Duodenal mucosa (tissue), 2 donors: ENCODE results near the gene FANCG.

Experiments
- H3K27ac ChIP-seq: one replicate; pipeline ENCODE4 v1.7.0; 2013; ENCODE audit warnings: low read depth, low read length
- H3K27me3 ChIP-seq, 2 donors: one replicate each; pipeline ENCODE4 v1.7.0; 2013; ENCODE audit warnings: low read length in 2 of 2, control low read depth in 1 of 2; ENCODE audit not compliant: insufficient read depth in 2 of 2, control insufficient read depth in 1 of 2
- H3K36me3 ChIP-seq, 2 donors: one replicate each; pipeline ENCODE4 v1.7.0; 2013; ENCODE audit warnings: low read length in 2 of 2, control low read depth in 1 of 2; ENCODE audit not compliant: insufficient read depth in 2 of 2, control insufficient read depth in 1 of 2
- H3K4me1 ChIP-seq, 2 donors: one replicate each; pipeline ENCODE4 v1.7.0; 2013; ENCODE audit warnings: low read length in 2 of 2, control low read depth in 1 of 2; ENCODE audit not compliant: insufficient read depth in 2 of 2, control insufficient read depth in 1 of 2
- H3K4me3 ChIP-seq, 2 donors: one replicate each; pipeline ENCODE4 v1.7.0; 2013; ENCODE audit warnings: low read length in 2 of 2, low read depth in 1 of 2
- H3K9ac ChIP-seq, 2 donors: one replicate each; pipeline ENCODE4 v1.7.0; 2013; ENCODE audit warnings: low read length in 2 of 2, low read depth in 1 of 2
- H3K9me3 ChIP-seq, 2 donors: one replicate each; pipeline ENCODE4 v1.7.0; 2013; ENCODE audit warnings: low read length in 2 of 2, control low read depth in 1 of 2; ENCODE audit not compliant: control insufficient read depth in 1 of 2

Gene FANCG

DNA sequence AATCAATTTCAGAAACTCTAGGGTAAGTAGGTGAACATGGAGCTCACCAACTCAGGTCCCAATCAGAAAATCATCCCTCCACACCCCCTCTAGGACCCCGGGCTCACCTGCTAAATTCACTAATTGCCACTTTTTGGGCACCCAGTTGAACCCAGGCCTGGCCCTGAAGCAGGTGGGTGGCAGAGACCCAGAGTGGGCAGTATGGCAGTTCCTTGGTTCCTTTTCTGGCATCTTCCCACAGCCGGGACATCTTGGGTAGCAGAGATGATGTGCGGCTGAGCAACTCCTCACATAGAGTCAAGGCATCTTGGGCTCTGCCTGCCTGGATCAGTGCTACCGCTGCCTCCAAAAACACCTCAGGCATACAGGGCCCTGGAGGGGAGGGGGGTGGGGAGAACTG lies 4.4 kb downstream of the FANCG start:
- Histone ChIP-seq H3K27me3 (no peaks in the 10 kb centered on the region), H3K9me3 (no peaks in the 10 kb centered on the region), H3K4me1 (peaks cover 20 to 34% of the 10 kb centered on the region in 2 donors), H3K9ac (no peak overlapping the region), H3K4me3 (no peak overlapping the region), H3K36me3 (peaks cover 0 to 23% of the 10 kb centered on the region in 2 donors), H3K27ac (no peak overlapping the region)

DNA sequence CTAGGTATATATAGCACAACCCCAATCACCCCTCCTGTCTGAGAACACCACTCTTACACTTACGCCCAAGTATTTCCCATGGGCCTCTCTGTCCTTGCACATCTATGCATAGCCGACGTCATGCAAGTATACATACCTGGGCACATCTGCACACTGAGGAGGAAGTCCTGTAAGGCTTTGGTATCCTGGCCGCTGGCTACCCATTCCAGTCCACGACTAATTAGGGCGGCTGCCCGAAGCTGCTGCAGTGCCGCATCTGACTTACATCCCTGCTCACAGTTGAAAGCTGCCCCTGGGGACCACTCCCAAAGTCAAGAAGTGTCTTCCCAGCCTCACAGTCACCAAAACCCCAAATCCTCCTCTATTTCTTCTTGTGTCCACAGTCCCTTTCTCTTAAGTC lies 5.0 kb downstream of the FANCG start:
- Histone ChIP-seq H3K4me1 (peaks cover 24 to 38% of the 10 kb centered on the region in 2 donors), H3K9me3 (no peaks in the 10 kb centered on the region), H3K9ac (no peak overlapping the region), H3K27me3 (no peaks in the 10 kb centered on the region), H3K27ac (no peak overlapping the region), H3K36me3 (peaks cover 4 to 23% of the 10 kb centered on the region in 2 donors), H3K4me3 (no peak overlapping the region)

DNA sequence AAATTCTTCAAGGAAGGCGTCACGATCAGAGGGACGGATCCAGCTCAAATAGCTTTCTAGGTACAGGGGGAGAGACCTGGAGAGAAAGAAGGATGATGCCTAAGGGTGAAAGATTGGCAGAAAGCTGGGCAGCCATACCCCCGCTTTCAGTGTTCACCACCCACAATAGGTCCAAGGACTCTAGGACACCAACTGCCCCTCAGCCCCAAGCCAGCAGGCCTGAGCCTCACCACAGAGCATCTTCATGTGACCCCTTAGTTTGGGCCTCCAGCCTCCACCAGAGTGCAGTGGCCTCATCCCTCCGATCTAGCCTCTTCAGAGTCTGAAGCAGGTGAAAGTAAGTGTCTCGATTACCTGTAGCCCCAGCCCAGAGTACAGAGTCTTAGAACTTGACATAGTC lies 5.6 kb downstream of the FANCG start:
- Histone ChIP-seq H3K27me3 (no peaks in the 10 kb centered on the region), H3K4me3 (no peak overlapping the region), H3K36me3 (peaks cover 5 to 23% of the 10 kb centered on the region in 2 donors), H3K4me1 (peaks cover 29 to 40% of the 10 kb centered on the region in 2 donors), H3K27ac (no peak overlapping the region), H3K9me3 (no peaks in the 10 kb centered on the region), H3K9ac (no peak overlapping the region)

DNA sequence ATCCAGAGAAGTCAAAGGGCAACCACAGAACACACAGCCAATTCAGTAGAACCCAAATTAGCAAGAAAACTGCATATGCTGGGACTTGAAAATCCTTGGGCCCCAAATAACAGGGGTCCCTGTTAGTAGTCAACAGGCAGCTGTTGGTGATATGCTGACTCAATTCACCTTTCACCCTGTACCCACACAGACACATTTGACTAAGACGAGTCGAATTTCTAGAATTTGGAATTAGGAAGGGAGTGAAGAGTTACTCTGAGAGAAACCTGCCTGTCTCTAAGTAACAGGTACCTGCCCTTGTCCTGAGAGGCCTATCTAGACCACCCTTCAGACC lies 6.5 kb downstream of the FANCG start:
- Histone ChIP-seq H3K9me3 (no peaks in the 10 kb centered on the region), H3K4me1 (peaks cover 29 to 40% of the 10 kb centered on the region in 2 donors), H3K4me3 (peak overlapping the region; percentile 62 to 76), H3K27ac (peak overlapping the region; percentile 26), H3K36me3 (peaks cover 5 to 28% of the 10 kb centered on the region in 2 donors), H3K9ac (peak overlapping the region in 1 of 2 donors; percentile 2), H3K27me3 (no peaks in the 10 kb centered on the region)

DNA sequence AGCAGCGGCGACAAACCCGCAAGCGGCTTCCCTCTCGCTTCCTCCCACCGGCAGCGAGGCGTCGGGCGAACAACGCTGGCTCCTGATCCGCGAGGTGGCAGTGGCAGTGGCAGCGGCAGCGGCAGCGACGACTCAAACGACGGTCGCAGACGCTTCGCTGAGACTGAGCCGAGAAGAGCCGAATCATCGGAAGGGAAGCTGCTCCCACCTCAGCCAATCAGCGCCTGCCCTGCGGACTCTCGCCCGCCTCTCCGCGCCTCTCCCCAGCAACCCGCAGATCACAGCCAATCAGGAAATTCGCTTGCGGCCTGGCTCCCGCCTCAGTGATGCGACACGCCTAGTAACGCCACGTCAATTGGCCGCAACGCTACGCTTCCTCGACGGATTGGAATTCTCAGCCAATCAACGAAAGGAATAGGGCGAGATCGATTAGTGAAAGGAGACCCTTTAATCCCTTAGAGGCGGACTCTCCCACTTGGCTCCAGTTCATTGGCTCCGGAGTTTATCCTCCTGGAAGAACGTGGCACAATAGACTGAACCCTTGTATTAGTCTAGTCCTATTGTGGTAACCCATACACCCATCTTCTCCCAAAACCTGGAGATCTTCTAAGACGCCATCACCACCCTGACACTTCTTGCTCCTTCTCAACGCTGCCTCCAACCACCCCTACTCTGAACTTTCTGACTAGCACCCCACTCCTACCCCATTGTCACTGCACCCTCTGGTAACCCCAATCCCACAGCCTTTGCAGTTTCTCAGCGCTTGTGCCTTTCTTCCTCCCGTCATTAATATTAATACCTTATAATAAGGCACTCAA lies 7.1 kb downstream of the FANCG start, which contains the start of gene VCP:
VCP (minus strand) TSS at position 165 of the 818 bp plus-strand sequence. CDS start 272 bp downstream, outside the sequence.
- peak within 1 kb of the TSS; percentile 93 to 95 for H3K9ac ChIP-seq
- peaks cover 34 to 38% of the 10 kb centered on the region in 2 donors for H3K4me1 ChIP-seq
- peak within 1 kb of the TSS; percentile 76 to 92 for H3K4me3 ChIP-seq
- peaks cover 10 to 33% of the 10 kb centered on the region in 2 donors for H3K36me3 ChIP-seq
- no peaks in the 10 kb centered on the region for H3K9me3 ChIP-seq
- no peaks in the 10 kb centered on the region for H3K27me3 ChIP-seq
- peak within 1 kb of the TSS; percentile 100 for H3K27ac ChIP-seq

DNA sequence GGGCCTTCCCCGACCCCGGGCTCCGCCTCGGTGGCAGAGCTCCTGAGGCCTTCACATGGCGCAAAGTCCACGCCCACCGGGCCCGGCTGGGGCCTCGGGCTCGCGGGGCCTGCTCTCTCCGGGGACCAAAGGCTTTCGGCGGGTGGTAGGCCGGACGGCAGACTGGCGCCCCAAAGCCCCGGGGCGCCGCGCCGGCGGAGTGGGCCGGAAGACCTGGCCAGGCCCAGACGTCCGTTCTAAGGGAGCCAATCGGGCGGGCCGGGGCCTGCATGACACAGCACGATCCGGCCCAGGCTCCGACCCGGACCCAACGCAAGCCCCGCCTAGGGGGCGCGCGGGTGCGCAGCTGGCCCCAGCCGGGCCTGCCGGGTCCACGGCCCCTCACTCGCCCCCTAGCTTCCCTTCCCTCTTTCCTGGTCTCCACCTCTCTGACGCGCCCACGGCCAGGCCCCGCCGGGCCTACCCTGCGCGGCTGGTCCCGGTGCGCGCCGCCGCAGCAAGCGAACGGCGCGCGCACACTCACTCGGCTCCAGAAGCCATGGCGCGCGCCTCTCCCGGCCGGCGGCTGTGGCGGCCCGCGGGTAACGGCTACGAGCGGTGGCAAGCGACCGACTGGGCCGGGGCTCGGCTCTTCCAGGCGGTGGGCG lies 7.8 kb downstream of the FANCG start:
- H3K27me3 ChIP-seq = no peaks in the 10 kb centered on the region
- H3K4me3 ChIP-seq = peak overlapping the region; percentile 76 to 92
- H3K36me3 ChIP-seq = peaks cover 17 to 41% of the 10 kb centered on the region in 2 donors
- peaks cover 37 to 38% of the 10 kb centered on the region in 2 donors for H3K4me1 ChIP-seq
- no peaks in the 10 kb centered on the region for H3K9me3 ChIP-seq
- H3K9ac ChIP-seq = peak overlapping the region; percentile 93 to 95
- H3K27ac ChIP-seq = peak overlapping the region; percentile 100

DNA sequence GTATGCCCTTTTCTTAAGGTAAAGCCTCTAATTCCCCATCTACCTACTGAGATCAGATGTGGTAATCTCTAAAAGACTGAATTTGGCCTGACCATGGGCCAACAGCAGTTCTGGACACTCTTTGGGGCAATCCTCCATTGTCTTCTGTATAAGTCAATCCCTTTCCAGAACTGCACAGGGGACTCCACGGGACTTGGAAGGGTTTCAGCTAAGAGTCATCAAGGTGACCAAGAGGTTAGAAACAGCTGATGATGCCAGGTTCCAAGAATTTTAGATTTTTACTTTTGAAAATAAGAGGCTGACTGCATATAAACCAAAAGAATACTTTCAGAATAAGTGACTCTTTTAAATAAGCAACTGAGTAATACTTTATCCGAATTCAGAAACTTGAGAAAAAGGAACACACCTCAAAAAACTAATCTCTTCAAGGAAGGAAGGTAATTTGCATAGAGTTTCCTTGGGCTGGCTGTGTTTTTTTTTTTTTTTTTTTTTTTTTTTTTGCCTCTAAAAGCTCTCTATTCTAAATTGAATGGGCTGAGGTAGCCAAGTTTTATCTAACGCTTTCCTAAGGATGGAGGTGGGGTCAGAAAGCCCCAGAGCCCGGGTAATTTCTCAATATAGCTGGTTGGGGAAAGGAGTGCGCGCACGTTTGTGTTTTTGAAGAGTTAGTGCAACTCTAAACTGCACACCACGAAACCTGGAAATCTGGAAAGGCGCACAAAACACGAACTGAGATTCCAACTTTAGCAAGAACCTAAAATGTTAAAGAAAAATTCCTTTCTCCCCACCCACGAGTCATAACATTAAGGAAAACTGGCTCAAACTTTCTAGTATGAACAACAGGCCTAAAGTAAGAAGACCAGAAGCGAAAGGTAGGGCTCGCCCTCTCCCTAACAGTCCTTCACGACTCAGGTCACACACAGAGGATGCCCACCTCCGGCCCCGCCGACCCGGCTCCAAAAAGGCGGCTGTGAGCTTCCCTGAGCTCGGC lies 8.6 kb downstream of the FANCG start:
- H3K27me3 ChIP-seq = no peaks in the 10 kb centered on the region
- H3K4me3 ChIP-seq = peak overlapping the region; percentile 76 to 92
- peak overlapping the region; percentile 93 to 95 for H3K9ac ChIP-seq
- H3K36me3 ChIP-seq = peaks cover 23 to 46% of the 10 kb centered on the region in 2 donors
- H3K4me1 ChIP-seq = peaks cover 37 to 38% of the 10 kb centered on the region in 2 donors
- H3K9me3 ChIP-seq = no peaks in the 10 kb centered on the region
- H3K27ac ChIP-seq = peak overlapping the region; percentile 100

DNA sequence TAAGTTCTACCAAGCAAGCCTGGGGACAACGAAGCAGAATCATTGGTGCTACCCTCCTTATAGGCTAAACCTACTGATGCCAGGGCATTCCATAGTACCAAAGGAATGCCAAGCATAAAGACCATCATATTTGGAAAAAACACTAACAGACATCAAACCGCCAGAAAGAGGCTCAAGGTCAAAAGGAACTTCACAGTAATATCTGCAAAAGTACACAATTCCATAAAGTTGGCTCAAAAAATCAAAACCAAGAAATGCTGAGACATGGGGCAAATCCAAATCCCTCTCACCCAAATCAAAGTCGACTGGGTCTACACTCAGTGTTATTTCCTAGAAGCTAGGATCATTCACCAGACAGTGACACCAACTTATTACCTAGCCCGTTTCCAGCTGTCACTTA lies 10.7 kb downstream of the FANCG start:
- H3K9me3 ChIP-seq = no peaks in the 10 kb centered on the region
- H3K9ac ChIP-seq = no peak overlapping the region
- H3K4me3 ChIP-seq = peak overlapping the region in 1 of 2 donors; percentile 23
- H3K36me3 ChIP-seq = peaks cover 38 to 50% of the 10 kb centered on the region in 2 donors
- H3K27ac ChIP-seq = no peak overlapping the region
- H3K4me1 ChIP-seq = peaks cover 37 to 38% of the 10 kb centered on the region in 2 donors
- H3K27me3 ChIP-seq = no peaks in the 10 kb centered on the region

DNA sequence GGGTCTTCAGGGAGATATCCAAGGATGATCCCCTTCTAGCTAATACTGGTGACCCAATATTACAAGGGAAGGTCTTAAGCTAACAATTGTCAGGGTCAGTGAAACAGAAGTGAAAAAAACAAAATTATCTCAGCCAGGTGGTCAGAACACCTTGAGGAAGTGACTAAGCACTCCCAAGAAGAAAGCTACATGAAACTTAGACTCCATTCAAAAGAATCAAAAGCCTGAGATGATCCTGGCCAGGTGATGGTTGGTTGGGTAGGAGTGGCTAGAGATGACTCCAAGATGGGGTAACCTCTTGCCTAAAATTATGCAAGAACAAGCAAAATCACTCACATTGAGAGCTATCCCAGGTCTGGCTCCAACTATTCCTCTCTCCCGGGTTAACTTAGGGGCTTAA lies 12.7 kb downstream of the FANCG start:
- H3K4me3 ChIP-seq = no peak overlapping the region
- peaks cover 57 to 66% of the 10 kb centered on the region in 2 donors for H3K36me3 ChIP-seq
- H3K27ac ChIP-seq = no peak overlapping the region
- peaks cover 28 to 31% of the 10 kb centered on the region in 2 donors for H3K4me1 ChIP-seq
- no peak overlapping the region for H3K9ac ChIP-seq
- H3K9me3 ChIP-seq = no peaks in the 10 kb centered on the region
- no peaks in the 10 kb centered on the region for H3K27me3 ChIP-seq
